K562 (cell line): ENCODE results near the gene ODAD4.

ENCODE experiments used
- CBX1 ChIP-seq: sonication (generic); IDR thresholded peaks from 2 replicates; pipeline ENCODE4 v1.6.1; 2016; ENCODE audit warnings: antibody characterized with exemption, low read depth, mild to moderate bottlenecking
- HDAC2 ChIP-seq: fragments of 450-650 bp; IDR thresholded peaks from 2 replicates; pipeline ENCODE4 v1.6.1; 2016; ENCODE audit warnings: mild to moderate bottlenecking
- KLF13 ChIP-seq: fragments of 450-650 bp; IDR thresholded peaks from 2 replicates; pipeline ENCODE4 v1.6.1; 2016; ENCODE audit warnings: missing genetic modification characterization, low read depth, mild to moderate bottlenecking, missing compliant biosample characterization, moderate library complexity, borderline replicate concordance
- MYC ChIP-seq, 2 experiments: fragments of 250-450 bp in 1 of 2; sonication (Bioruptor Pico) in 1 of 2; IDR thresholded peaks; 2 replicates each; pipeline versions ENCODE4 v1.5.1 to v1.6.1; 2012 to 2021; ENCODE audit warnings: low read depth in 2 of 2, borderline replicate concordance in 1 of 2, improper control_type of control experiment in 1 of 2, low read length in 1 of 2, mild to moderate bottlenecking in 1 of 2, moderate library complexity in 1 of 2
- NRF1 ChIP-seq, 2 experiments: fragments of 450-650 bp; IDR thresholded peaks in 1 of 2; conservative IDR thresholded peaks in 1 of 2; 2 replicates each; pipeline ENCODE4 v1.6.1; 2014; ENCODE audit warnings: mild to moderate bottlenecking in 2 of 2
- SMARCA5 ChIP-seq: fragments of 450-650 bp; IDR thresholded peaks from 2 replicates; pipeline ENCODE4 v1.6.1; 2016
- ZNF717 ChIP-seq: fragments of 250-450 bp; sonication (Bioruptor Pico); IDR thresholded peaks from 2 replicates; pipeline ENCODE4 v1.5.0; 2021
- TF ChIP-seq, protein P1 (sequence below), 3 experiments: IDR thresholded peaks in 2 of 3; conservative IDR thresholded peaks in 1 of 3; 2 replicates each; pipeline ENCODE4 v1.5.1; 2011 to 2012; ENCODE audit warnings: low read length in 3 of 3, mild to moderate bottlenecking in 3 of 3, control low read depth in 2 of 3, improper control_type of control experiment in 1 of 3, inconsistent platforms in 1 of 3, low read depth in 1 of 3, mixed read lengths in 1 of 3, moderate library complexity in 1 of 3; ENCODE audit not compliant: insufficient read depth in 2 of 3
- TF ChIP-seq, protein P2 (sequence below): conservative IDR thresholded peaks from 2 replicates; pipeline ENCODE4 v1.6.1; 2011; ENCODE audit warnings: low read depth, mild to moderate bottlenecking, low read length; ENCODE audit not compliant: control insufficient read depth
- TF ChIP-seq, protein P3 (sequence below): sonication (generic); IDR thresholded peaks from 2 replicates; pipeline ENCODE4 v1.6.1; 2016

DNA sequence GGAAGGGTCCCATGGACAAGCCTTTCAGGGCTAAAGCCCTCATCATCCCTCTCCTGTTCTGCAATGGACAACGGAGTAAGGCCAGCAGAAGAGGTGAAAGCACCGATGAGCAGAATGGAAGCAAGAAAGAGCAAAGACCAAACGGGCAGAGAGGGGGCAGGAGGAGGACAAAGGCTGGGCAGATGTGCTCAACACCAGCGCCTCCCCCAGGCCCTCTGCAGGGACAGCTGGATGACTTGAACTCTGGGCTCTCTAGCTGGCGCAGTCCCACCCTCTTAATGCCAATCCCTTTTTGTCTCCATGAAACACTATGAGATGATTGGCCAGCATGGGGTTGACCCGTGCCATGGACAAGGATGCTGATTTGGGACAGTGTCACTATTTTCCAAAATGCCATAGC is 33.7 kb upstream of the ODAD4 start:
- TF ChIP-seq MYC (IDR thresholded peaks at IDR 0.05; ENCODE audit: low read depth, low read length), result no peak
- no peak for TF ChIP-seq MYC (CRISPR knock-in tag; IDR thresholded peaks at IDR 0.05; ENCODE audit: borderline replicate concordance, low read depth)
- TF ChIP-seq, protein P1, sequence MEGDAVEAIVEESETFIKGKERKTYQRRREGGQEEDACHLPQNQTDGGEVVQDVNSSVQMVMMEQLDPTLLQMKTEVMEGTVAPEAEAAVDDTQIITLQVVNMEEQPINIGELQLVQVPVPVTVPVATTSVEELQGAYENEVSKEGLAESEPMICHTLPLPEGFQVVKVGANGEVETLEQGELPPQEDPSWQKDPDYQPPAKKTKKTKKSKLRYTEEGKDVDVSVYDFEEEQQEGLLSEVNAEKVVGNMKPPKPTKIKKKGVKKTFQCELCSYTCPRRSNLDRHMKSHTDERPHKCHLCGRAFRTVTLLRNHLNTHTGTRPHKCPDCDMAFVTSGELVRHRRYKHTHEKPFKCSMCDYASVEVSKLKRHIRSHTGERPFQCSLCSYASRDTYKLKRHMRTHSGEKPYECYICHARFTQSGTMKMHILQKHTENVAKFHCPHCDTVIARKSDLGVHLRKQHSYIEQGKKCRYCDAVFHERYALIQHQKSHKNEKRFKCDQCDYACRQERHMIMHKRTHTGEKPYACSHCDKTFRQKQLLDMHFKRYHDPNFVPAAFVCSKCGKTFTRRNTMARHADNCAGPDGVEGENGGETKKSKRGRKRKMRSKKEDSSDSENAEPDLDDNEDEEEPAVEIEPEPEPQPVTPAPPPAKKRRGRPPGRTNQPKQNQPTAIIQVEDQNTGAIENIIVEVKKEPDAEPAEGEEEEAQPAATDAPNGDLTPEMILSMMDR (IDR thresholded peaks at IDR 0.05 in 2 of 3, conservative IDR thresholded peaks at IDR 0.05 in 1 of 3; ENCODE audit: insufficient read depth in 2 of 3, low read depth in 1 of 3, low read length in 3 of 3), result peak in 1 of 3 experiments; percentile 50; a peak in 1 of 6 replicates
- TF ChIP-seq, protein P2, sequence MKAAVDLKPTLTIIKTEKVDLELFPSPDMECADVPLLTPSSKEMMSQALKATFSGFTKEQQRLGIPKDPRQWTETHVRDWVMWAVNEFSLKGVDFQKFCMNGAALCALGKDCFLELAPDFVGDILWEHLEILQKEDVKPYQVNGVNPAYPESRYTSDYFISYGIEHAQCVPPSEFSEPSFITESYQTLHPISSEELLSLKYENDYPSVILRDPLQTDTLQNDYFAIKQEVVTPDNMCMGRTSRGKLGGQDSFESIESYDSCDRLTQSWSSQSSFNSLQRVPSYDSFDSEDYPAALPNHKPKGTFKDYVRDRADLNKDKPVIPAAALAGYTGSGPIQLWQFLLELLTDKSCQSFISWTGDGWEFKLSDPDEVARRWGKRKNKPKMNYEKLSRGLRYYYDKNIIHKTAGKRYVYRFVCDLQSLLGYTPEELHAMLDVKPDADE, result no peak
- TF ChIP-seq, protein P3, sequence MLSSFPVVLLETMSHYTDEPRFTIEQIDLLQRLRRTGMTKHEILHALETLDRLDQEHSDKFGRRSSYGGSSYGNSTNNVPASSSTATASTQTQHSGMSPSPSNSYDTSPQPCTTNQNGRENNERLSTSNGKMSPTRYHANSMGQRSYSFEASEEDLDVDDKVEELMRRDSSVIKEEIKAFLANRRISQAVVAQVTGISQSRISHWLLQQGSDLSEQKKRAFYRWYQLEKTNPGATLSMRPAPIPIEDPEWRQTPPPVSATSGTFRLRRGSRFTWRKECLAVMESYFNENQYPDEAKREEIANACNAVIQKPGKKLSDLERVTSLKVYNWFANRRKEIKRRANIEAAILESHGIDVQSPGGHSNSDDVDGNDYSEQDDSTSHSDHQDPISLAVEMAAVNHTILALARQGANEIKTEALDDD, result no peak
- no peak for TF ChIP-seq KLF13 (tag)
- TF ChIP-seq HDAC2, result no peak
- no peak for TF ChIP-seq SMARCA5
- no peak for TF ChIP-seq NRF1 (conservative IDR thresholded peaks at IDR 0.05 in 1 of 2, IDR thresholded peaks at IDR 0.05 in 1 of 2)
- no peak for TF ChIP-seq ZNF717 (CRISPR knock-in tag)
- no peak for TF ChIP-seq CBX1
